Adrenal gland (tissue), 12 donors: ENCODE data around the gene WDR47. TPM values are rescaled to one million over a fixed set of nuclear protein-coding genes. Genes with fewer than 3 reads are reported as not detected.

Experiments
- DNase-seq, 7 donors: peaks; one replicate each; pipeline ENCODE4 v3.0.0-alpha.2; 2019 to 2020
- H3K27ac ChIP-seq, 5 donors: fragments of 200-600 bp; sonication (generic) in 4 of 5; 1 replicate in 3 of 5; 2 replicates in 2 of 5; pipeline versions ENCODE4 v1.5.1 to v1.8.0; 2016 to 2020; ENCODE audit warnings: mild to moderate bottlenecking in 1 of 5
- H3K27me3 ChIP-seq: fragments of 200-600 bp; 2 replicates; pipeline ENCODE4 v1.8.0; 2021
- H3K36me3 ChIP-seq, 2 donors: fragments of 200-600 bp; replicated peaks in 1 of 2; 1 replicate in 1 of 2; 2 replicates in 1 of 2; pipeline versions ENCODE4 v1.5.1 to v1.8.0; 2018 to 2022
- H3K4me1 ChIP-seq, 2 donors: fragments of 200-600 bp; replicated peaks in 1 of 2; 1 replicate in 1 of 2; 2 replicates in 1 of 2; pipeline versions ENCODE4 v1.5.1 to v1.8.0; 2018 to 2021
- H3K4me3 ChIP-seq, 4 donors: fragments of 200-600 bp; sonication (generic) in 3 of 4; one replicate each; pipeline ENCODE4 v1.5.1; 2016 to 2018
- H3K9me3 ChIP-seq, 3 donors: fragments of 200-600 bp; sonication (generic) in 1 of 3; replicated peaks in 1 of 3; 1 replicate in 2 of 3; 2 replicates in 1 of 3; pipeline versions ENCODE4 v1.5.1 to v1.8.0; 2016 to 2021
- CTCF ChIP-seq, 6 experiments: fragments of 450-650 bp in 4 of 6; fragments of 200-600 bp in 2 of 6; sonication (generic) in 1 of 6; IDR thresholded peaks; 1 replicate in 5 of 6; 2 replicates in 1 of 6; pipeline versions ENCODE4 v1.5.1 to v1.8.0; 2016 to 2021; ENCODE audit warnings: antibody characterized with exemption in 6 of 6, mild to moderate bottlenecking in 2 of 6, moderate library complexity in 1 of 6
- POLR2A ChIP-seq, 2 donors: fragments of 450-650 bp; IDR thresholded peaks; one replicate each; pipeline ENCODE4 v1.6.1; 2017; ENCODE audit warnings: antibody characterized with exemption in 2 of 2, mild to moderate bottlenecking in 2 of 2, moderate library complexity in 1 of 2
- WGBS, 4 donors: extraction: QIAGEN DNeasy Blood & Tissue Kit in 2 of 4; methylation state at CpG; one replicate each; pipeline versions ENCODE4 v1.1.5 to v1.1.7; 2013 to 2017; 5-methylcytosine and 5-hydroxymethylcytosine counted together
- intact Hi-C, 2 donors: fragments of 100-400 bp; cut with DNase I; formaldehyde crosslinking; loops; one replicate each; pipeline versions ENCODE4 v1.14.1 to v1.15.0; 2022 to 2023
- polyA plus RNA-seq, 3 donors: library from polyadenylated mRNA; stranded (reverse); fragments of 200-250 nt in 2 of 3; fragments of 350-450 nt in 1 of 3; fragmentation: Illumina TruSeq in 1 of 3; extraction: RNeasy Lipid Tissue Mini Kit (QIAGEN cat#74804) in 1 of 3; gene quantifications; one replicate each; pipeline ENCODE4 v1.2.3, GENCODE V29; 2013 to 2014
- total RNA-seq, 9 donors: library from RNA; depleted of rRNA in 4 of 9; stranded (reverse); fragments of >200 nt in 4 of 9; fragments of 120-200 nt in 1 of 9; fragmentation: NEBNext Ultra II Directional in 1 of 9; extraction: Animal tissue kit (Norgen Biotek cat#: 25700) in 1 of 9; gene quantifications; one replicate each; pipeline versions ENCODE4 v1.1.0 to v1.2.4, GENCODE V29; 2013 to 2023
- donor health status: healthy with polysubstance abuse.
- donor health status: Bipolar disorder and iron deficiency.
- donor health status: DM: yes; HTN: yes; CAD: no.
- donor health status: DM: no; HTN: no; CAD: no.
- donor health status: DM: no; HTN: no; CAD: no.
- donor health status: DM: yes; HTN: yes; CAD: no.

Gene WDR47
- total and polyA plus RNA-seq, 12 donors, result 2.4 to 16.0 (median 10.9) TPM

- Histone ChIP-seq H3K4me1 (no peaks in the 10 kb centered on the region), H3K4me3 (no peak overlapping the region), H3K27ac (no peak overlapping the region), H3K27me3 (no peaks in the 10 kb centered on the region), H3K9me3 (no peaks in the 10 kb centered on the region), H3K36me3 (peaks cover 0 to 2% of the 10 kb centered on the region in 2 donors)
- no peak for DNase-seq
- intact Hi-C loops, result no loop called here
- TF ChIP-seq CTCF (IDR thresholded peaks at IDR 0.05), result no peak
- TF ChIP-seq POLR2A (IDR thresholded peaks at IDR 0.05), result no peak
- WGBS, 4 donors, result 84 to 96% (median 89%) methylated on average over 3 of the region's 3 CpGs
Measured at GRCh38 chr1:108955881-108956280, 86.0 kb downstream of the WDR47 start.

GRCh38 chr1:108955111-108955510 lies 86.8 kb downstream of the WDR47 start:
- intact Hi-C loops, result no loop called here
- no peak overlapping the region for H3K27ac ChIP-seq
- H3K9me3 ChIP-seq, result no peaks in the 10 kb centered on the region
- DNase-seq, result no peak
- no peak overlapping the region for H3K4me3 ChIP-seq
- H3K27me3 ChIP-seq, result no peaks in the 10 kb centered on the region
- TF ChIP-seq POLR2A (IDR thresholded peaks at IDR 0.05), result no peak
- TF ChIP-seq CTCF (IDR thresholded peaks at IDR 0.05), result no peak
- H3K4me1 ChIP-seq, result no peaks in the 10 kb centered on the region
- H3K36me3 ChIP-seq, result peaks cover 0 to 2% of the 10 kb centered on the region in 2 donors
- WGBS, 4 donors, result 91 to 98% (median 95%) methylated on average over 3 of the region's 3 CpGs

DNA sequence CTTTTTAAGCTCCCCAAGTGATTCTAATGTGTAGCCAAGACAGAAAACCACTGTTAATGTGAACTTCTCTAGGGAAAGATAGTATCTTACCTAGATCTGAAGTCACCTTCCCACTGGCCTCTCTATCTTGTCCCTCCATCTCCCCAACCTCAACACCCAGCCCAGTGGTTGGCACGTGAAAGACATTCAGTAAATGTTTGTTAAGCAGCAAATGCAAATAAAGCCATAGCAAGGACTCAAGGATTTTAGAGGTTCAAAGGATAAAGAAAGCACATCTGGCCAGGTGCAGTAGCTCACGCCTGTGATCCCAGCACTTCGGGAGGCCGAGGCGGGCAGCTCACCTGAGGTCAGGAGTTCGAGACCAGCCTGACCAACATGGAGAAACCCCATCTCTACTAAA lies 88.5 kb downstream of the WDR47 start:
- intact Hi-C loops, result no loop called here
- WGBS, 4 donors, result 86 to 98% (median 93%) methylated on average over 6 of the region's 6 CpGs
- TF ChIP-seq CTCF (IDR thresholded peaks at IDR 0.05), result no peak
- TF ChIP-seq POLR2A (IDR thresholded peaks at IDR 0.05), result no peak
- H3K4me3 ChIP-seq, result no peak overlapping the region
- no peaks in the 10 kb centered on the region for H3K9me3 ChIP-seq
- peaks cover 2 to 4% of the 10 kb centered on the region in 2 donors for H3K4me1 ChIP-seq
- H3K36me3 ChIP-seq, result no peaks in the 10 kb centered on the region
- H3K27me3 ChIP-seq, result no peaks in the 10 kb centered on the region
- H3K27ac ChIP-seq, result no peak overlapping the region
- DNase-seq, result no peak

DNA sequence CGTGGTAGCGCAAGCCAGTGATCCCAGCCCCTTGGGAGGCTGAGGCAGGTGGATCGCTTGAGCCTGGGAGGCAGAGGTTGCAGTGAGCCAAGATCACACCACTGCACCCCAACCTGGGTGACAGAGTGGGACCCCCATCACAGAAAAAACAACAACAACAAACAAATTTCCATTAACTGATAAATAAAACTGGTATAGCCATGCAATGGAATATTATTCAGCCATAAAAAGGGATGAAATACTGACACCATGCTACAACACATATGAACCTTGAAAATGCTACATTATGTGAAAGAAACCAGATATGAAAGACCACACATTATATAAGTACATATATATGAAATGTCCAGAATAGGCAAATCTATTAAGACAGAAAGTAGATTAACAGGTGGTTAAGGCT lies 90.7 kb downstream of the WDR47 start:
- intact Hi-C loops, result no loop called here
- Histone ChIP-seq H3K27me3 (no peaks in the 10 kb centered on the region), H3K4me3 (no peak overlapping the region), H3K9me3 (no peaks in the 10 kb centered on the region), H3K36me3 (peaks cover 0 to 2% of the 10 kb centered on the region in 2 donors), H3K27ac (no peak overlapping the region), H3K4me1 (peaks cover 5 to 17% of the 10 kb centered on the region in 2 donors)
- DNase-seq, result no peak
- TF ChIP-seq POLR2A (IDR thresholded peaks at IDR 0.05), result no peak
- TF ChIP-seq CTCF (IDR thresholded peaks at IDR 0.05), result no peak
- 93 to 100% (median 97%) methylated on average over 3 of the region's 3 CpGs for WGBS, 4 donors
